Measurements from ENCODE around the gene LRRC34.

DNA sequence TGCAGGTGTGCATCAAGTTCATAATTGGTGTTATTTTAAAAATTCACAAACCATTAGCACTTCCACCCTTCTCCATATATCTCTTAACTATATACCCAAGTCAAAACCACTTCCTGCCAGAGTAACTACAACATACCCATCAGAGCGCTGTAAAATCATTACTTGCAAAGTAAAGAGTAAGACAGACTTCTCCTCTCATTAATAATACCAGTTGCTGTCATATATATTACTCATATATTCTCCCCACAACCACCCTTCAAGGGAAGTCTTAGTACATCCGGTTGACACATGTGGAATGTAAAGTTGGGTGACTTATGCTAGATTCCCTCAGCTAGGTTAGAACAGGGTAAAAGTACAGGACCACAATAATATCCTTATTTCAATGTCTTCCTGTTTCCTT is 53.4 kb downstream of the LRRC34 start:
- TF ChIP-seq PHF8 (conservative IDR thresholded peaks at IDR 0.05; ENCODE audit: low read depth, low read length) (no peak), EZH2 (IDR thresholded peaks at IDR 0.05; ENCODE audit: low read depth, low read length, severe bottlenecking) (no peak), ZNF274 (IDR thresholded peaks at IDR 0.05; ENCODE audit: borderline replicate concordance, extremely low read depth, low read length) (no peak), GABPA (IDR thresholded peaks at IDR 0.05; ENCODE audit: borderline replicate concordance, insufficient read depth, low read length) (no peak), TAF1 (IDR thresholded peaks at IDR 0.05; ENCODE audit: low read depth, low read length) (no peak), POLR2A (IDR thresholded peaks at IDR 0.05; ENCODE audit: control extremely low read depth in 1 of 2, low read depth in 2 of 2, low read length in 2 of 2) (no peak), KDM5A (IDR thresholded peaks at IDR 0.05; ENCODE audit: low read length) (no peak)
- TF ChIP-seq, protein P1, sequence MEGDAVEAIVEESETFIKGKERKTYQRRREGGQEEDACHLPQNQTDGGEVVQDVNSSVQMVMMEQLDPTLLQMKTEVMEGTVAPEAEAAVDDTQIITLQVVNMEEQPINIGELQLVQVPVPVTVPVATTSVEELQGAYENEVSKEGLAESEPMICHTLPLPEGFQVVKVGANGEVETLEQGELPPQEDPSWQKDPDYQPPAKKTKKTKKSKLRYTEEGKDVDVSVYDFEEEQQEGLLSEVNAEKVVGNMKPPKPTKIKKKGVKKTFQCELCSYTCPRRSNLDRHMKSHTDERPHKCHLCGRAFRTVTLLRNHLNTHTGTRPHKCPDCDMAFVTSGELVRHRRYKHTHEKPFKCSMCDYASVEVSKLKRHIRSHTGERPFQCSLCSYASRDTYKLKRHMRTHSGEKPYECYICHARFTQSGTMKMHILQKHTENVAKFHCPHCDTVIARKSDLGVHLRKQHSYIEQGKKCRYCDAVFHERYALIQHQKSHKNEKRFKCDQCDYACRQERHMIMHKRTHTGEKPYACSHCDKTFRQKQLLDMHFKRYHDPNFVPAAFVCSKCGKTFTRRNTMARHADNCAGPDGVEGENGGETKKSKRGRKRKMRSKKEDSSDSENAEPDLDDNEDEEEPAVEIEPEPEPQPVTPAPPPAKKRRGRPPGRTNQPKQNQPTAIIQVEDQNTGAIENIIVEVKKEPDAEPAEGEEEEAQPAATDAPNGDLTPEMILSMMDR (IDR thresholded peaks at IDR 0.05; ENCODE audit: control extremely low read depth in 1 of 3, insufficient read depth in 1 of 3, low read depth in 1 of 3, low read length in 3 of 3), result no peak

Data from H1 (cell line).